Stimulated activated CD4-positive, alpha-beta T cell treated with anti-CD3 and anti-CD28 coated beads, Interleukin-4, amount 100 ng/mL, for 48 hours (primary cell): Measurements from ENCODE around the gene AMFR.
A peak's percentile ranks its signal among the peaks of the same experiment; 100 is the strongest.

Experiments
- DNase-seq, 2 donors: peaks; one replicate each; pipeline ENCODE4 v3.0.0-alpha.2; 2020; ENCODE audit warnings: low read depth in 2 of 2

AMFR gene

GRCh38 chr16:56332464-56333079 lies 92.8 kb downstream of the AMFR start:
- no peak for DNase-seq

GRCh38 chr16:56331915-56332314 lies 93.4 kb downstream of the AMFR start:
- DNase-seq, result no peak

- no peak for DNase-seq
These were observed 93.9 kb downstream of the AMFR start for GRCh38 chr16:56331399-56331798.

- no peak for DNase-seq
These were observed 94.9 kb downstream of the AMFR start for GRCh38 chr16:56330476-56330875.

- DNase-seq, result no peak
These were observed 95.5 kb downstream of the AMFR start for GRCh38 chr16:56329887-56330286.

- DNase-seq, result no peak
These were observed 96.9 kb downstream of the AMFR start for GRCh38 chr16:56328276-56329022.

GRCh38 chr16:56327929-56328258 lies 97.5 kb downstream of the AMFR start:
- no peak for DNase-seq

GRCh38 chr16:56327071-56327928 lies 98.0 kb downstream of the AMFR start:
- DNase-seq, result no peak

GRCh38 chr16:56325956-56326355 lies 99.4 kb downstream of the AMFR start:
- DNase-seq, result no peak

- no peak for DNase-seq
These were observed 100.9 kb downstream of the AMFR start for GRCh38 chr16:56324406-56324805.

- no peak for DNase-seq
These were observed 103.8 kb downstream of the AMFR start for GRCh38 chr16:56321571-56321970.

GRCh38 chr16:56320811-56321558 lies 104.4 kb downstream of the AMFR start:
- DNase-seq, result no peak

- DNase-seq, result no peak
These were observed 105.3 kb downstream of the AMFR start for GRCh38 chr16:56320056-56320455.

GRCh38 chr16:56319376-56319775 lies 106.0 kb downstream of the AMFR start:
- no peak for DNase-seq

GRCh38 chr16:56318827-56319140 lies 106.6 kb downstream of the AMFR start:
- no peak for DNase-seq

- peak; percentile 74 to 78 for DNase-seq
These were observed 107.1 kb downstream of the AMFR start for GRCh38 chr16:56317998-56318826.

- no peak for DNase-seq
These were observed 108.8 kb downstream of the AMFR start for GRCh38 chr16:56316545-56316944.

GRCh38 chr16:56315955-56316354 lies 109.4 kb downstream of the AMFR start:
- DNase-seq, result no peak

- no peak for DNase-seq
These were observed 111.0 kb downstream of the AMFR start for GRCh38 chr16:56314244-56314850.

GRCh38 chr16:56312556-56312955 lies 112.8 kb downstream of the AMFR start:
- DNase-seq, result no peak

- DNase-seq, result no peak
These were observed 113.4 kb downstream of the AMFR start for GRCh38 chr16:56312028-56312300.
